Measurements from ENCODE around the gene HSPA9.

GRCh38 chr5:138527170-138527569 is 48.0 kb downstream of the HSPA9 start:
- TF ChIP-seq CTCF (IDR thresholded peaks at IDR 0.05) (no peak), POLR2A (IDR thresholded peaks at IDR 0.05) (no peak)

Measured in uterus (tissue), 2 donors.